DND-41 (cell line): ENCODE results near the gene TMEM253.

Experiments
- ATAC-seq: fragments of 200-7000 bp; cut with Tn5 transposase; 3 replicates; pipeline ENCODE4 v1.9.1; 2021; ENCODE audit warnings: low read depth; ENCODE audit not compliant: insufficient read depth
- DNase-seq: peaks from one replicate; pipeline ENCODE4 v3.0.0-alpha.2; 2020
- H2AFZ ChIP-seq: 2 replicates; pipeline ENCODE4 v1.6.0; 2012; ENCODE audit warnings: low read depth, low read length
- H3K27ac ChIP-seq: 2 replicates; pipeline ENCODE4 v1.5.1; 2012; ENCODE audit warnings: low read length, inconsistent platforms
- H3K27me3 ChIP-seq: fragments of 200-600 bp; sonication (generic); 2 replicates; pipeline ENCODE4 v1.6.0; 2012; ENCODE audit warnings: low read length, mild to moderate bottlenecking, inconsistent platforms; ENCODE audit not compliant: insufficient read depth, poor library complexity
- H3K36me3 ChIP-seq: 2 replicates; pipeline ENCODE4 v1.5.1; 2012; ENCODE audit warnings: low read length, inconsistent platforms; ENCODE audit not compliant: insufficient read depth
- H3K4me1 ChIP-seq: 2 replicates; pipeline ENCODE4 v1.5.1; 2012; ENCODE audit warnings: mild to moderate bottlenecking, low read length; ENCODE audit not compliant: insufficient read depth
- H3K4me2 ChIP-seq: 2 replicates; pipeline ENCODE4 v1.6.0; 2012; ENCODE audit warnings: mild to moderate bottlenecking, moderate library complexity, low read length, inconsistent platforms; ENCODE audit not compliant: insufficient read depth
- H3K4me3 ChIP-seq, 2 experiments: fragments of 200-600 bp in 1 of 2; shearing (Covaris generic) in 1 of 2; 2 replicates each; pipeline ENCODE4 v1.5.1; 2012 to 2016; ENCODE audit warnings: inconsistent platforms in 2 of 2, low read length in 2 of 2, mild to moderate bottlenecking in 2 of 2, low read depth in 1 of 2, moderate library complexity in 1 of 2
- H3K79me2 ChIP-seq: 2 replicates; pipeline ENCODE4 v1.6.0; 2012; ENCODE audit warnings: low read length, inconsistent platforms; ENCODE audit not compliant: insufficient read depth
- H3K9ac ChIP-seq: 2 replicates; pipeline ENCODE4 v1.6.0; 2012; ENCODE audit warnings: low read depth, mild to moderate bottlenecking, inconsistent platforms, low read length, moderate library complexity
- H3K9me3 ChIP-seq: 2 replicates; pipeline ENCODE4 v1.5.1; 2012; ENCODE audit warnings: low read length, moderate library complexity, mild to moderate bottlenecking, inconsistent platforms; ENCODE audit not compliant: insufficient read depth, severe bottlenecking
- H4K20me1 ChIP-seq: 2 replicates; pipeline ENCODE4 v1.6.0; 2012; ENCODE audit warnings: low read length; ENCODE audit not compliant: insufficient read depth
- EZH2 ChIP-seq: IDR thresholded peaks from 3 replicates; pipeline ENCODE4 v1.6.1; 2012; ENCODE audit warnings: borderline replicate concordance, low read depth, mild to moderate bottlenecking, moderate library complexity, low read length, inconsistent platforms; ENCODE audit not compliant: severe bottlenecking
- TF ChIP-seq, protein P1 (sequence below): IDR thresholded peaks from 2 replicates; pipeline ENCODE4 v1.5.1; 2012; ENCODE audit warnings: borderline replicate concordance, low read length, moderate library complexity, mild to moderate bottlenecking; ENCODE audit not compliant: poor library complexity, severe bottlenecking; ENCODE audit errors: extremely low read depth

TMEM253 gene

DNA sequence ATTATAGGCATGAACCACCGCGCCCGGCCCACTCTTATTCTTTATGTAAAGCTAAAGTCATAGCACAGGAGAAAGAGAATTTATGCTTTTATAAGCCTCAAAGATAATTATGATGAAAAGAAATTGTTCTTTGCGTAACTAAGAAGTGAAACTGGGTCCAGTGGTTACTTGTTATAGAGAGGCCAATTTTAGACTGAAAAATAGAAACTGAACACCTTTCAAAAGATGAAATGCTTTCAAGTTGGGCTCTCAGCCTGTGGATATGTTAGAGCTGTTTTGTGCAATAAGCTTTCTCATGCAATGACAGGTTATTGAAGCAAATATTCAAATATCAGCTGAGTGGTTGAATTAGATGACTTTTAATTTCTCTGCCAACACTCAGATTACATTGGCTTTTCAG is 7.9 kb downstream of the TMEM253 start:
- peaks cover 17% of the 10 kb centered on the region for H3K4me1 ChIP-seq
- no peak overlapping the region for H3K4me2 ChIP-seq
- peaks cover 8% of the 10 kb centered on the region for H3K79me2 ChIP-seq
- no peaks in the 10 kb centered on the region for H3K27me3 ChIP-seq
- no peak for DNase-seq
- no peak overlapping the region for H3K27ac ChIP-seq
- no peaks in the 10 kb centered on the region for H3K9me3 ChIP-seq
- H3K9ac ChIP-seq: no peak overlapping the region
- no peak for TF ChIP-seq EZH2
- TF ChIP-seq, protein P1, sequence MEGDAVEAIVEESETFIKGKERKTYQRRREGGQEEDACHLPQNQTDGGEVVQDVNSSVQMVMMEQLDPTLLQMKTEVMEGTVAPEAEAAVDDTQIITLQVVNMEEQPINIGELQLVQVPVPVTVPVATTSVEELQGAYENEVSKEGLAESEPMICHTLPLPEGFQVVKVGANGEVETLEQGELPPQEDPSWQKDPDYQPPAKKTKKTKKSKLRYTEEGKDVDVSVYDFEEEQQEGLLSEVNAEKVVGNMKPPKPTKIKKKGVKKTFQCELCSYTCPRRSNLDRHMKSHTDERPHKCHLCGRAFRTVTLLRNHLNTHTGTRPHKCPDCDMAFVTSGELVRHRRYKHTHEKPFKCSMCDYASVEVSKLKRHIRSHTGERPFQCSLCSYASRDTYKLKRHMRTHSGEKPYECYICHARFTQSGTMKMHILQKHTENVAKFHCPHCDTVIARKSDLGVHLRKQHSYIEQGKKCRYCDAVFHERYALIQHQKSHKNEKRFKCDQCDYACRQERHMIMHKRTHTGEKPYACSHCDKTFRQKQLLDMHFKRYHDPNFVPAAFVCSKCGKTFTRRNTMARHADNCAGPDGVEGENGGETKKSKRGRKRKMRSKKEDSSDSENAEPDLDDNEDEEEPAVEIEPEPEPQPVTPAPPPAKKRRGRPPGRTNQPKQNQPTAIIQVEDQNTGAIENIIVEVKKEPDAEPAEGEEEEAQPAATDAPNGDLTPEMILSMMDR: no peak
- H4K20me1 ChIP-seq: no peaks in the 10 kb centered on the region
- no peak for ATAC-seq
- no peak overlapping the region for H2AFZ ChIP-seq
- H3K36me3 ChIP-seq: no peaks in the 10 kb centered on the region
- H3K4me3 ChIP-seq: no peak overlapping the region

DNA sequence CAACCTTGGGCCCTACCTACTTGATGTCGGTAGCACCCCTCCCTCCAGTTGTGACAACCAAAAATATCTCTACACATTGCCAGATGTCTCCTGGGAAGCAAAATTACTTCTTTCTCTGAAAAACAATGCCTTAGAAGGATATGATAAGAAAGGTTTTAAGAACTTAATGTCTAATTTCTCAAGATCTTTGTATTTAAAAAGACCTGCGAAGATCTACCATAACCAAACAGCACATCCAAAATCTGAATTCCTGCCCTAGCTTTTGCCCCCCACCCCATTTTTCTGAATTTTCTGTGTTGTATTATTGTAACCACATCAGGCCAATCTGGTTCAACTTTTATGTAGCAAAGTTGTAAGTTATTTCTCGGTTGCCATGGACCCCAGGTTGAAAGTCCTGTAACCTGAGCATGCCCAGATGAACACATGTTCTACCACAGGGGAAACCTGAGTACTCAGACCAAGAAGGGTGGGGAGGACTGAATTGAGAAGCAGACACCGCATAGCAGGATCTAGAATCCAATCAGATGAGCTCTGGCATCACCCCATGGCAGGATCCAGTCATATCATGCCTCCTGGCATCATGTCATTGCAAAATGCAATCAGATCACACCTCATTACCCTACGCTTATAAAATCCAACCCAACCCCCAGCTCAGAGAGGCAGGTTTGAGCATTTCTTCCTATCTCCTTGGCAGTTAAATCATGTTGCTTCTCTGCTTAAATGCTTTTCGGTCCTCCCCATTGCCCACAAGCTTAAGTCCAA is 8.7 kb downstream of the TMEM253 start:
- TF ChIP-seq, protein P1: no peak
- no peak for TF ChIP-seq EZH2
- Histone ChIP-seq H3K27ac (no peak overlapping the region), H3K36me3 (no peaks in the 10 kb centered on the region), H3K4me1 (peaks cover 16% of the 10 kb centered on the region), H3K4me3 (no peak overlapping the region), H3K79me2 (0 out of 2 replicates have a peak, but pooled peaks cover 4% of the 10 kb centered on the region), H3K27me3 (no peaks in the 10 kb centered on the region), H3K9ac (no peak overlapping the region), H3K4me2 (no peak overlapping the region), H3K9me3 (no peaks in the 10 kb centered on the region), H2AFZ (no peak overlapping the region), H4K20me1 (no peaks in the 10 kb centered on the region)
- ATAC-seq (no peak), DNase-seq (no peak)

DNA sequence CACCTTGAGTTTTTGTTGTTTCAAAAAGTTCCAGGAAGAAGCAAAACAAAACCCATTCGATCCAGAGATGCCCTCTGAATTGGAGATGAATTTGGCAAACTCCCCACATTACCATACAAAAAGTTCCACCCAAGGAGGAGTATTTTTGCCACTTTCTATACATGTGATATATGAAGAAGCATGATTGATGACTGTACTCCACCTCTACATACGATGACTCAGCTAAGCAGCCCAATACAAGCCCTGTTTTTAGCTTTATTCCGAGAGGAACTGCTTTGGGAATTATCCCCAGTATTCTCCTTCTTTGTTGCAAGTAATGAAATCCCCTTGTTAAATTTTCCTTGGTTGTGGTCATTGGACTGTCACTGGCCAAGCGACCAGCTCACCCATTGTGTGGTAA is 11.4 kb downstream of the TMEM253 start:
- TF ChIP-seq, protein P1: no peak
- no peak for TF ChIP-seq EZH2
- no peaks in the 10 kb centered on the region for H4K20me1 ChIP-seq
- DNase-seq (no peak), ATAC-seq (no peak)
- H3K4me1 ChIP-seq: no peaks in the 10 kb centered on the region
- no peak overlapping the region for H3K27ac ChIP-seq
- no peak overlapping the region for H3K4me3 ChIP-seq
- H3K4me2 ChIP-seq: no peak overlapping the region
- no peaks in the 10 kb centered on the region for H3K27me3 ChIP-seq
- H3K79me2 ChIP-seq: no peaks in the 10 kb centered on the region
- no peak overlapping the region for H2AFZ ChIP-seq
- no peak overlapping the region for H3K9ac ChIP-seq
- H3K36me3 ChIP-seq: no peaks in the 10 kb centered on the region
- no peaks in the 10 kb centered on the region for H3K9me3 ChIP-seq

DNA sequence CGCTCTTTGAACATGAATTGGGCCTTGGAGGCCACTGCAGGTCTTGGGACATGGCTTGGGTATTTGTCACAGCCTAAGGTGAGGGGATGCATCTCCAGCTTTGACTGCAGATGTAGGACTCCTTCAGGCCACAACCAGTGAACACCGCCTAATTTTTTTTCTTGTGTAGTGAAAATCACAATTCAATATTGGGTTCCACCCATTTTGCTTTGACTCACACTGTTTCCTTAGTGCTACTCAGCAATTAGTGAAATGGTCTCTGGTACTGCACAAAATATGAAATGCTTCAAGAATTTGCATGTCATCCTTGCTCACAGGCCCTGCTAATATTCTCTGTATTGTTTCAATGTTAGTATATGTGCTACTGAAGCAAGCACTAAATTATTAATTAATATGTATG is 12.5 kb downstream of the TMEM253 start:
- no peak overlapping the region for H2AFZ ChIP-seq
- no peak overlapping the region for H3K4me3 ChIP-seq
- no peak overlapping the region for H3K9ac ChIP-seq
- no peaks in the 10 kb centered on the region for H3K9me3 ChIP-seq
- ATAC-seq (no peak), DNase-seq (no peak)
- H3K27ac ChIP-seq: no peak overlapping the region
- no peaks in the 10 kb centered on the region for H3K36me3 ChIP-seq
- H3K4me2 ChIP-seq: no peak overlapping the region
- no peaks in the 10 kb centered on the region for H3K4me1 ChIP-seq
- TF ChIP-seq, protein P1: no peak
- TF ChIP-seq EZH2: no peak
- no peaks in the 10 kb centered on the region for H3K27me3 ChIP-seq
- H4K20me1 ChIP-seq: no peaks in the 10 kb centered on the region
- H3K79me2 ChIP-seq: no peaks in the 10 kb centered on the region
